ENCODE results near the gene FGFR3. TPM values are rescaled to one million over a fixed set of nuclear protein-coding genes. Genes with fewer than 3 reads are reported as not detected.

The FGFR3 gene
- total RNA-seq, 3 donors from 2014 or later (not counting 1 experiment from before 2014, with no cell fraction given): not detected

GRCh38 chr4:1760521-1761071 lies 32.5 kb upstream of the FGFR3 start:
- no peaks in the 10 kb centered on the region for H3K4me1 Mint-ChIP-seq
- Histone ChIP-seq H3K4me3 (ENCODE audit: low read length) (no peak overlapping the region), H3K36me3 (ENCODE audit: control insufficient read depth, insufficient read depth, low read length) (no peaks in the 10 kb centered on the region), H3K27ac (ENCODE audit: low read length) (no peak overlapping the region), H3K27me3 (ENCODE audit: control insufficient read depth, insufficient read depth, low read length) (peaks cover 4% of the 10 kb centered on the region), H3K9me3 (ENCODE audit: control insufficient read depth, insufficient read depth, low read length) (no peaks in the 10 kb centered on the region), H3K4me1 (ENCODE audit: control insufficient read depth, insufficient read depth, low read length) (no peaks in the 10 kb centered on the region)
- DNase-seq (no peak), ATAC-seq (no peak)
- no peak overlapping the region for H3K27ac Mint-ChIP-seq
- 84% methylated on average over 24 of the region's 25 CpGs for WGBS (ENCODE audit: insufficient coverage)
- H3K27me3 Mint-ChIP-seq (ENCODE audit: low read depth in 2 of 2): peaks cover 0 to 15% of the 10 kb centered on the region in 2 donors
- H3K4me3 Mint-ChIP-seq: no peak overlapping the region
- intact Hi-C loops (cut with micrococcal nuclease): no loop called here
- H3K36me3 Mint-ChIP-seq: no peaks in the 10 kb centered on the region
- no peak for TF ChIP-seq CTCF (IDR thresholded peaks at IDR 0.05)
- H3K9me3 Mint-ChIP-seq: no peaks in the 10 kb centered on the region

- Histone ChIP-seq H3K4me1 (ENCODE audit: control insufficient read depth, insufficient read depth, low read length) (no peaks in the 10 kb centered on the region), H3K9me3 (ENCODE audit: control insufficient read depth, insufficient read depth, low read length) (no peaks in the 10 kb centered on the region), H3K27ac (ENCODE audit: low read length) (no peak overlapping the region), H3K36me3 (ENCODE audit: control insufficient read depth, insufficient read depth, low read length) (no peaks in the 10 kb centered on the region), H3K27me3 (ENCODE audit: control insufficient read depth, insufficient read depth, low read length) (peaks cover 7% of the 10 kb centered on the region), H3K4me3 (ENCODE audit: low read length) (no peak overlapping the region)
- ATAC-seq (no peak), DNase-seq (no peak)
- no peak for TF ChIP-seq CTCF (IDR thresholded peaks at IDR 0.05)
- Mint-ChIP-seq H3K4me3 (no peak overlapping the region), H3K27me3 (ENCODE audit: low read depth in 2 of 2) (peaks cover 0 to 21% of the 10 kb centered on the region in 2 donors), H3K9me3 (no peaks in the 10 kb centered on the region), H3K36me3 (no peaks in the 10 kb centered on the region), H3K27ac (no peak overlapping the region), H3K4me1 (no peaks in the 10 kb centered on the region)
- intact Hi-C loops (cut with micrococcal nuclease): no loop called here
- 82% methylated on average over 19 of the region's 32 CpGs for WGBS (ENCODE audit: insufficient coverage)
These were observed 31.9 kb upstream of the FGFR3 start for GRCh38 chr4:1761130-1761689.

- peaks cover 7% of the 10 kb centered on the region for H3K27me3 ChIP-seq (ENCODE audit: control insufficient read depth, insufficient read depth, low read length)
- ATAC-seq: no peak
- H3K27ac ChIP-seq (ENCODE audit: low read length): no peak overlapping the region
- intact Hi-C loops (cut with micrococcal nuclease): no loop called here
- no peaks in the 10 kb centered on the region for H3K4me1 ChIP-seq (ENCODE audit: control insufficient read depth, insufficient read depth, low read length)
- Mint-ChIP-seq H3K27ac (no peak overlapping the region), H3K4me1 (no peaks in the 10 kb centered on the region), H3K36me3 (no peaks in the 10 kb centered on the region), H3K9me3 (no peaks in the 10 kb centered on the region), H3K4me3 (no peak overlapping the region), H3K27me3 (ENCODE audit: low read depth in 2 of 2) (peaks cover 0 to 21% of the 10 kb centered on the region in 2 donors)
- H3K9me3 ChIP-seq (ENCODE audit: control insufficient read depth, insufficient read depth, low read length): no peaks in the 10 kb centered on the region
- 83% methylated on average over 20 of the region's 20 CpGs for WGBS (ENCODE audit: insufficient coverage)
- no peak for DNase-seq
- H3K36me3 ChIP-seq (ENCODE audit: control insufficient read depth, insufficient read depth, low read length): no peaks in the 10 kb centered on the region
- TF ChIP-seq CTCF (IDR thresholded peaks at IDR 0.05): no peak
- H3K4me3 ChIP-seq (ENCODE audit: low read length): no peak overlapping the region
These were observed 30.7 kb upstream of the FGFR3 start for GRCh38 chr4:1762264-1763010.
